Neural cell (in vitro differentiated cells): ENCODE measurements around the gene SKIDA1.

Experiments
- POLR2AphosphoS5 ChIP-seq: IDR thresholded peaks from 2 replicates; pipeline ENCODE4 v1.6.1; 2012
- TF ChIP-seq, protein P1 (sequence below): fragments of 450-650 bp; IDR thresholded peaks from 2 replicates; pipeline ENCODE4 v1.5.1; 2014; ENCODE audit warnings: antibody characterized with exemption, mild to moderate bottlenecking, moderate library complexity; ENCODE audit not compliant: poor library complexity, severe bottlenecking

DNA sequence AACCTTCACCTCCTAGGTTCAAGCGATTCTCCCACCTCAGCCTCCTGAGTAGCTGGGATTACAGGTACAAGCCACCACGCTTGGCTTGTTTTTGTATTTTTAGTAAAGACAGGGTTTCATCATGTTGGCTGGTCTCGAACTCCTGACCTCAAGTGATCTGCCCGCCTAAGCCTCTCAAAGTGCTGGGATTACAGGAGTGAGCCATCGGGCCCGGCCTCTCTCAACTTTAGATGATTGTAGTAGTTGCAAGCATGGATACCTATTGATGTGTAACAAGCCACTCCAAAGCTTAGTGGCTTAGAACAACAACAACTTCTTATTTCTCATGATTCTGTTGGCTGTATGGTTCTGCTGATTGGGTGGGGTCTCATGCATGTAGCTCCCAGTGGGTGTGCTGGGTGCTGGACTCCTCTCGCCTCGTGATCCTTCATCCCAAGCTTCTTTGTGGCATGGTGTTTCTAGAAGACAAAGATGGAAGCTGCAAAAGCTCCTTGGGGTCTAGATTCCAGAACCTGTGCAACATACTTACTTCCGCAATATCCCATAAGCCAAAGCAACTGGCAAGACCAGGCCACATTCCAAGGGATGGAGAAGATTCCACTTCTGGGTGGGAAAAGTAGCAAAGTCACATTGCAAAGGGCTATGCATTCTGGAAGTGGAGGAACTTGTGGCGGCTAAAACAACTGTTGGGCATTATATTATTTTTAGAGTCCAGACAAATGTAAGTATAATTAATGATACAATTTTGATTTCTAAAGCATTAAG lies 37.9 kb downstream of the SKIDA1 start:
- TF ChIP-seq, protein P1, sequence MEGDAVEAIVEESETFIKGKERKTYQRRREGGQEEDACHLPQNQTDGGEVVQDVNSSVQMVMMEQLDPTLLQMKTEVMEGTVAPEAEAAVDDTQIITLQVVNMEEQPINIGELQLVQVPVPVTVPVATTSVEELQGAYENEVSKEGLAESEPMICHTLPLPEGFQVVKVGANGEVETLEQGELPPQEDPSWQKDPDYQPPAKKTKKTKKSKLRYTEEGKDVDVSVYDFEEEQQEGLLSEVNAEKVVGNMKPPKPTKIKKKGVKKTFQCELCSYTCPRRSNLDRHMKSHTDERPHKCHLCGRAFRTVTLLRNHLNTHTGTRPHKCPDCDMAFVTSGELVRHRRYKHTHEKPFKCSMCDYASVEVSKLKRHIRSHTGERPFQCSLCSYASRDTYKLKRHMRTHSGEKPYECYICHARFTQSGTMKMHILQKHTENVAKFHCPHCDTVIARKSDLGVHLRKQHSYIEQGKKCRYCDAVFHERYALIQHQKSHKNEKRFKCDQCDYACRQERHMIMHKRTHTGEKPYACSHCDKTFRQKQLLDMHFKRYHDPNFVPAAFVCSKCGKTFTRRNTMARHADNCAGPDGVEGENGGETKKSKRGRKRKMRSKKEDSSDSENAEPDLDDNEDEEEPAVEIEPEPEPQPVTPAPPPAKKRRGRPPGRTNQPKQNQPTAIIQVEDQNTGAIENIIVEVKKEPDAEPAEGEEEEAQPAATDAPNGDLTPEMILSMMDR, result no peak
- TF ChIP-seq POLR2AphosphoS5, result no peak
